ENCODE results near the gene ILDR2.
A peak's percentile ranks its signal among the peaks of the same experiment; 100 is the strongest.

Gene ILDR2

DNA sequence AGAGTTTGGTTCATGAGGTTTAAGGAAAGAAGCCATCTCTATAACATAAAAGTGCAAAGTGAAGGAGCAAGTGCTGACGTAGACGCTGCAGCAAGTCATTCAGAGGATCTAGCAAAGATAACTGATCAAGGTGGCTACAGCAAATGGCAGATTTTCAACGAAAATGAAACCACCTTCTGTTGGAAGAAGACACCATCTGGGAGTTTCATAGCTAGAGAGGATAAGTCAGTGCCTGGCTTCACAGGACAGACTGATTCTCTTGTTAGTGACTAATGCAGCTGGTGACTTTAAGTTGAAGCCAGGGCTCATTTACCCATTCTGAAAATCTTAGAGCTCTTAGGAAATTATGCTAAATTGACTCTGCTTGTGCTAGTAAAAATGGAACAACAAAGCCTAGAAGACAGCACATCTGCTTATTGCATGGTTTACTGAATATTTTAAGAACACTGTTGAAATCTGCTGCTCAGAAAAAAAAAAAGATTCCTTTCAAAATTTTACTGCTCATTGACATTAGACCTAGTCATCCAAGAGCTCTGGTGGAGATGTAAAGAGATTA, 24.2 kb upstream of the ILDR2 start:
- no peak overlapping the region for H3K27ac ChIP-seq (ENCODE audit: low read depth, low read length)

DNA sequence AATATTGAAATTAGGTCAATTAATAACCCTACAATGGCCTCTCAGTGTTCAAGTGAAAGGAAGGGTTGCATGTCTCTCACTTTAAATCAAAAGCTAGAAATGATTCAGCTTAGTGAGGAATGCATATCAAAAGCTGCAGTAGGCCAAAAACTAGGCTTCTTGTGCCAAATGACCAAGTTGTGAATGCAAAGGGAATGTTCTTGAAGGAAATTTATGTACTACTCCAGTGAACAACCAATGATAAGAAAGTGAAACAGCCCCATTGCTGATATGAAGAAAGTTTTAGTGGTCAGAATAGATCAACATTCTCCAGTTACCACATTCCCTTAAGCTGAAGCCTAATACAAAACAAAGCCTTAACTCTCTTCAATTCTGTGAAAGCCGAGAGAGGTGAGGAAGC, 23.7 kb upstream of the ILDR2 start:
- Histone ChIP-seq H3K4me3 (ENCODE audit: low read length) (no peak overlapping the region), H3K27ac (ENCODE audit: low read depth, low read length) (no peak overlapping the region), H3K36me3 (ENCODE audit: insufficient read depth, low read length) (no peaks in the 10 kb centered on the region), H3K4me1 (ENCODE audit: insufficient read depth, low read length) (0 out of 2 replicates have a peak, but pooled peaks cover 6% of the 10 kb centered on the region), H3K9ac (ENCODE audit: low read depth, low read length) (no peak overlapping the region), H3K27me3 (ENCODE audit: insufficient read depth, low read length) (no peaks in the 10 kb centered on the region), H3K9me3 (ENCODE audit: insufficient read depth, low read depth, low read length) (no peaks in the 10 kb centered on the region; the same call in 1 of the 2 replicates)
- WGBS = 100% methylated on average over 1 of the region's 1 CpG

More for the DNA sequence above, 24.2 kb upstream of the ILDR2 start:
- Histone ChIP-seq H3K36me3 (ENCODE audit: insufficient read depth, low read length) (no peaks in the 10 kb centered on the region), H3K4me3 (ENCODE audit: low read length) (no peak overlapping the region), H3K4me1 (ENCODE audit: insufficient read depth, low read length) (0 out of 2 replicates have a peak, but pooled peaks cover 6% of the 10 kb centered on the region), H3K27me3 (ENCODE audit: insufficient read depth, low read length) (no peaks in the 10 kb centered on the region), H3K9me3 (ENCODE audit: insufficient read depth, low read depth, low read length) (no peaks in the 10 kb centered on the region; the same call in 1 of the 2 replicates), H3K9ac (ENCODE audit: low read depth, low read length) (no peak overlapping the region)
- 61% methylated on average over 3 of the region's 3 CpGs for WGBS

DNA sequence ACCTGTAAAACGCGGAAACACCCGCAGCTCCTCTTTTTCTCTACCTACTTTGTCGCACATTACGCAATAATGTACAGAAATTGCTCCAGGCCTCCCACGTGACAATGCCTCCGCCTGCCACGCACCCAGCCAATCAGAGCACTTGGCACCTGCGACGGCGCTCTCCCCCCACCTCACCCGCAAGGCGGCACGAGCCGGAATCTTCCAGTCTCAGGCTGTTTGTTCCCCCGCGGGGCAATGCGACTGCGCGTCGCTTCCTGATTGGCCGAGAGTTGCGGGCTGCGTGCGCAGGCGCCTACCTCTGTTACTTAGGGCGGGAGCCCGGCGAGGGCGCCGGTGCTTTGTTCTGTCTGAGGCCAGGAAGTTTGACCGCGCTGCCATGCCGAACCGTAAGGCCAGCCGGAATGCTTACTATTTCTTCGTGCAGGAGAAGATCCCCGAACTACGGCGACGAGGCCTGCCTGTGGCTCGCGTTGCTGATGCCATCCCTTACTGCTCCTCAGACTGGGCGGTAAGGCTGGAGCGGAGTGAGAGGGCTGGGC, 13.7 kb upstream of the ILDR2 start, which contains the start of gene MAEL:
Gene MAEL, plus strand, starts transcription at position 307 of the 542 bp plus-strand sequence. Its CDS starts 73 bp downstream, at position 380.
- no peaks in the 10 kb centered on the region for H3K36me3 ChIP-seq (ENCODE audit: insufficient read depth, low read length)
- no peak within 1 kb of the TSS for H3K9ac ChIP-seq (ENCODE audit: low read depth, low read length)
- no peaks in the 10 kb centered on the region for H3K9me3 ChIP-seq (ENCODE audit: insufficient read depth, low read depth, low read length)
- no peak within 1 kb of the TSS for H3K27ac ChIP-seq (ENCODE audit: low read depth, low read length)
- 97% methylated on average over 45 of the region's 45 CpGs for WGBS
- H3K4me3 ChIP-seq (ENCODE audit: low read length) = no peak within 1 kb of the TSS
- no peaks in the 10 kb centered on the region for H3K4me1 ChIP-seq (ENCODE audit: insufficient read depth, low read length)
- no peaks in the 10 kb centered on the region for H3K27me3 ChIP-seq (ENCODE audit: insufficient read depth, low read length)

DNA sequence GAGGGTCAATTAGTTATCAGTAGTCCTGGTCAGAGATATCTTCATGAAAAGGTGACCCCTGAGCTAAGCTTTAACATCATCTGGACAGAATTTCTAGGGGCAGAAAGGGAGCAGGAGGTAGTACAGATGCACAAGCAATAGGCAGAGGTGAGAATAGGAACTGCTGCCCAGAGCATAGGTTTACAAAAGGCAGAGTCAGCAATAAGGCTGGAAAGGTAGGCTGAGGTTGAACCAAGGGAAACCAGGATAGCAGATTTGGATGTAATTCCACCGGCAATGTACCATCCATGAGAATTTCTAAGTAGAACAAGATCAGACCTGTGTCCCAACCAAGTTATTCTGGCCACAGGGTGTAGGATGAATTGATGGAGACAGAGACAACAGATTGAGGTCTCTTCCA, 6.2 kb upstream of the ILDR2 start:
- Histone ChIP-seq H3K9me3 (ENCODE audit: insufficient read depth, low read depth, low read length) (no peaks in the 10 kb centered on the region), H3K27ac (ENCODE audit: low read depth, low read length) (no peak overlapping the region), H3K4me1 (ENCODE audit: insufficient read depth, low read length) (no peaks in the 10 kb centered on the region), H3K9ac (ENCODE audit: low read depth, low read length) (no peak overlapping the region), H3K4me3 (ENCODE audit: low read length) (no peak overlapping the region), H3K27me3 (ENCODE audit: insufficient read depth, low read length) (peaks cover 30% of the 10 kb centered on the region), H3K36me3 (ENCODE audit: insufficient read depth, low read length) (no peaks in the 10 kb centered on the region)
- WGBS = 94% methylated on average over 1 of the region's 1 CpG

DNA sequence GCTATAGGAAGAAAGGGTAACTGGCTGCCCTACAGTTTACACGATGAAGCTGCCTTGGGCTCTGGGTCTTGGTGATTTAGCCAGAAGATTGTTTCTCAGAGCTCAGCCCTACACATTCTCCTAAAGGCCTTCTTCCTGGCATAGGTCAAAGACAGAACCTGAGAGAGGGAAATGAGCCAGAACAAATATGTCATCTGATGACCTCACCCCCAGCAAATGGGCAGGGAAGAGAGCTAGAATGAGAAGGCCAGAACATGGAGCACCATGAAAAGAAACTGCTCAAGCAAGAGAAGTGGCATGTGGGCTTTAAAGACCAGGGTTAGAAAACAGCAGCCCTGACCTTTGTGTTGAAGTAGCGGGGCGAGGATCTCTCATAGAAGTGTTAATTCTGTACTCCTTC, 5.5 kb upstream of the ILDR2 start:
- H3K27ac ChIP-seq (ENCODE audit: low read depth, low read length) = no peak overlapping the region
- no peaks in the 10 kb centered on the region for H3K4me1 ChIP-seq (ENCODE audit: insufficient read depth, low read length)
- H3K36me3 ChIP-seq (ENCODE audit: insufficient read depth, low read length) = no peaks in the 10 kb centered on the region
- 89% methylated on average over 3 of the region's 3 CpGs for WGBS
- no peak overlapping the region for H3K9ac ChIP-seq (ENCODE audit: low read depth, low read length)
- H3K9me3 ChIP-seq (ENCODE audit: insufficient read depth, low read depth, low read length) = no peaks in the 10 kb centered on the region
- H3K4me3 ChIP-seq (ENCODE audit: low read length) = no peak overlapping the region
- peaks cover 38% of the 10 kb centered on the region for H3K27me3 ChIP-seq (ENCODE audit: insufficient read depth, low read length)

DNA sequence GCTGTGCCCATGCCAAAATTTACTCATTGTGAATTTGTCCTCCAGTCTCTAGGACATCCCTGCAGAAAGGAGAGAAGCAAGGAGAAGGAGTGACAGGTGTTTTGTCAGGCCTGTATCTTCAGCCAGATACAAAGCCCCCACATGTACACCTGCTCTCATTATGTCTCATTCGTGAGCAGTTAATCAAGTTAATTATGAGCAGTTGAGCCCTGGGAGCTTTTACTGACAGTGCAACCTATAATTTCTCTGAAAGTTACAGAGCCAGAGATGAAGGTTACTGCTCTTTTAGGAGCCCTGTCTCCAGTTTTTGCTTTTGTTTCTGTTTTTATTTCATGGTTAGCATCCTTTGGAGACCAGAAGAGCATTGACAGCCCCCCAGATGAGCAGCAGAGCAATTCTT, 5.0 kb upstream of the ILDR2 start:
- 86% methylated on average over 1 of the region's 1 CpG for WGBS
- Histone ChIP-seq H3K27me3 (ENCODE audit: insufficient read depth, low read length) (peaks cover 42% of the 10 kb centered on the region), H3K4me1 (ENCODE audit: insufficient read depth, low read length) (no peaks in the 10 kb centered on the region)

DNA sequence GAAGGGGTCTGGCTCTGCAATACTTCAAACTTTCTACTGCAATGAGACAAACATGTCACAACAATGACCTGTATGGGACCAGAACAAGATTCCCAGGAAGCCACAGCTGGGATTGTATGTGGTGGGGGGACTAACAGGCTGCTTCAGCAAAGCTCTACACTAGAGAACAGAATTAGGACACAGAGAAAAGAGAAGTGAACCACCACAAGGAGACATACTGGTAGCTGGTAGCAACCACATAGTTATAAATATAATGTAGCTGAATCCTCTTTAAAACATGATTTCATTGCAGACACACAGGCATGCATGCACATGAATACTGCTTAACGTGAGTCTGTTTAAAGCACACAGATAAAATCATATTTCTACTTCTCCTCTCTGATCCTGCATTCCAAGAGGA, 3.5 kb upstream of the ILDR2 start:
- H3K27me3 ChIP-seq (ENCODE audit: insufficient read depth, low read length) = peaks cover 56% of the 10 kb centered on the region
- H3K27ac ChIP-seq (ENCODE audit: low read depth, low read length) = no peak overlapping the region
- H3K9me3 ChIP-seq (ENCODE audit: insufficient read depth, low read depth, low read length) = no peaks in the 10 kb centered on the region
- no peak overlapping the region for H3K9ac ChIP-seq (ENCODE audit: low read depth, low read length)
- H3K4me1 ChIP-seq (ENCODE audit: insufficient read depth, low read length) = peaks cover 7% of the 10 kb centered on the region; the same call in 1 of the 2 replicates
- WGBS = 87% methylated on average over 1 of the region's 1 CpG
- no peak overlapping the region for H3K4me3 ChIP-seq (ENCODE audit: low read length)
- H3K36me3 ChIP-seq (ENCODE audit: insufficient read depth, low read length) = no peaks in the 10 kb centered on the region

More for the DNA sequence above, 5.0 kb upstream of the ILDR2 start:
- Histone ChIP-seq H3K9me3 (ENCODE audit: insufficient read depth, low read depth, low read length) (no peaks in the 10 kb centered on the region), H3K36me3 (ENCODE audit: insufficient read depth, low read length) (no peaks in the 10 kb centered on the region), H3K9ac (ENCODE audit: low read depth, low read length) (no peak overlapping the region), H3K4me3 (ENCODE audit: low read length) (no peak overlapping the region), H3K27ac (ENCODE audit: low read depth, low read length) (no peak overlapping the region)

DNA sequence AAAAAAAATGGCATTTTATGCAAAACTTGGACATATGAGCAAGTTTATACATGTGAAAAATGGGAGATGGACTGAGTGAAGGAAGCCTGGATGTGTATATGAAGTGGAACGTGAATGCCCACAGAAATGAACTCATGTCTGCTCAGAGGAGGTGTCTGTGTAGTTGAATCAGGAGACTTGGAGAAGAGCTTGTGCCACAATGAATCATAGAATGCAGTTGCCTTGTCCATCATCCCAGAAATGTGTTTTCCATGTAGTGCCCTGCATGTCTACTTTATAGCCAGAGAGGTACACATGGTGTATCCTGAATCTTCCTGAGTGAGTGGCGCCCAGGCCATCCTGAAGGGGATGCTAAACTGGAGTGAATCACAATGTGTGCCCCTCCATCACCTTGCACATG, 2.6 kb upstream of the ILDR2 start:
- H3K36me3 ChIP-seq (ENCODE audit: insufficient read depth, low read length) = no peaks in the 10 kb centered on the region
- WGBS = 89% methylated on average over 2 of the region's 2 CpGs
- no peak overlapping the region for H3K9ac ChIP-seq (ENCODE audit: low read depth, low read length)
- H3K27me3 ChIP-seq (ENCODE audit: insufficient read depth, low read length) = peaks cover 65% of the 10 kb centered on the region
- H3K4me1 ChIP-seq (ENCODE audit: insufficient read depth, low read length) = peaks cover 11% of the 10 kb centered on the region
- no peak overlapping the region for H3K4me3 ChIP-seq (ENCODE audit: low read length)
- H3K9me3 ChIP-seq (ENCODE audit: insufficient read depth, low read depth, low read length) = no peaks in the 10 kb centered on the region
- no peak overlapping the region for H3K27ac ChIP-seq (ENCODE audit: low read depth, low read length)

DNA sequence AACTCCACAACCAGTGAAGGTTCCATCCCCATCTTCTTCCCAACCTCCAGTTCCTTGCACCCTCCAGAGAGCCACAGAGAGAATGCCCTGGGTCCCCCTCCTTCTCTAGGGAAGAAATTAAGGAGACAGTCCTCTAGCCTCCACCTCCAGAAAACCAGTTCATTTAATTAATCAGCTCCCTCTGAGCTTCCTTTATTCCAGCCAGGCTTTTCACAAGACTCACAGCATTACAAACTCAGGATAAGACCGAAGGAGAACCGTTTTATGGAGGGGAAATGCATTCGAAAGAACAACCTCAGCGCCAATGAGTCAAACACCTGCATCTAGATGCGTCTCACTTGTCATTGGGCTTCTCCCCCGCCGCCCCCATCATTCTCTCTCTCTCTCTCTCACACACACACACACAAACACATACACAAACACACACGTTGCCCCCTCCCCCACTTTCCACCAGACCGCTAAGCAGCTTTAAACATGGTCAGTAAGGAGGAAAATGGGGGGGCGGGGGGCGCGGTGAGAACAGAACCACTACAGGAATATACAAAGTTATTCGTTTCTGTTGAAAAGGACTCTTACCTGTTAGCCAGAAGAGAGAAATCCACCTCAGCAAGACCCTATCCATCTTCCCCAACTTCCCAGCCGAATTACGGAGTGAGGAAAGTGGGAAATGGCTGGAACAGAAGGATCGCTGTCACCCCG, 544 bp downstream of the ILDR2 start:
- no peak overlapping the region for H3K27ac ChIP-seq (ENCODE audit: low read depth, low read length)
- H3K9me3 ChIP-seq (ENCODE audit: insufficient read depth, low read depth, low read length) = no peaks in the 10 kb centered on the region
- 4% methylated on average over 12 of the region's 17 CpGs for WGBS
- H3K36me3 ChIP-seq (ENCODE audit: insufficient read depth, low read length) = no peaks in the 10 kb centered on the region
- H3K4me3 ChIP-seq (ENCODE audit: low read length) = peak overlapping the region; percentile 63
- H3K4me1 ChIP-seq (ENCODE audit: insufficient read depth, low read length) = peaks cover 23% of the 10 kb centered on the region
- H3K27me3 ChIP-seq (ENCODE audit: insufficient read depth, low read length) = peaks cover 81% of the 10 kb centered on the region
- H3K9ac ChIP-seq (ENCODE audit: low read depth, low read length) = no peak overlapping the region

DNA sequence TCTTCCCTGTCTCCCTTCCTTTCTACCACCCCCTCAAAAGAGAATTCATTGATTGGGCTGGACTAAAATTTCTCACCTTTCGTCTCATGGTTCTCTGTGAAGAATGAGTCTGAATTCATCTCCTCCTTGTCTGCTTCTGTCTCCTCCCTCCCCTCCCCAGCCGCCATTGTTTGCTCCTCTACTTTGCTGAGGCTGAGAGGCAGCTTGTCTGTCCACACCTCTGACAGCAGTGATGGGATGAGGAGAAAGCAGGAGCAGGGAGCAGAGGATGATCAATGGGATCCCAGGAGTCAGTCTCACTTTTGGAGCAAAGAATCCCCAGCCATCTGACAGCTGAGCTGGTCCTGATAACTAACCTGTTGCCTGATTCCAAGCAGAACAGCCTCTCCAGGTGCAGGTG, 2.5 kb downstream of the ILDR2 start:
- H3K9me3 ChIP-seq (ENCODE audit: insufficient read depth, low read depth, low read length) = no peaks in the 10 kb centered on the region
- no peak overlapping the region for H3K4me3 ChIP-seq (ENCODE audit: low read length)
- H3K27ac ChIP-seq (ENCODE audit: low read depth, low read length) = no peak overlapping the region
- no peak overlapping the region for H3K9ac ChIP-seq (ENCODE audit: low read depth, low read length)
- no peaks in the 10 kb centered on the region for H3K36me3 ChIP-seq (ENCODE audit: insufficient read depth, low read length)
- H3K27me3 ChIP-seq (ENCODE audit: insufficient read depth, low read length) = peaks cover 68% of the 10 kb centered on the region
- peaks cover 23% of the 10 kb centered on the region for H3K4me1 ChIP-seq (ENCODE audit: insufficient read depth, low read length)
- 80% methylated on average over 1 of the region's 2 CpGs for WGBS

DNA sequence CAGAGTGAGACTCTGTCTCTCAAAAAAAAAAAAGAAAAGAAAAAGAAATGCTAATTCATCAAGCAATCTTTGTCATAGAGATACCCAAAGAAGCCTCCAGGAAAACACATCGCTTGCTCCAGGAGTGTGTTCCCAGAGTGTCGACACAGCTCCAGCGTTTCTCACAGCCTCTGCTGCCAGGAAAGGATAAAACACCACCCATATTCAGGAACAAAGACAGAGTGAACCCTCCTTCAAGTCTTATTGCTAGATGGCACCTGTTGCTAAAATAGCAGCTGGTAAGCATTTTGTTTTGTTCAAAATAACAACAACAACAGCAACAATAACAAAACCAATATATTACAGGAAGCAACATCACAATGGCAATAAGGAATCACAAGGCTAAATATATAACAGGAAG, 3.1 kb downstream of the ILDR2 start:
- Histone ChIP-seq H3K27me3 (ENCODE audit: insufficient read depth, low read length) (peaks cover 62% of the 10 kb centered on the region), H3K4me3 (ENCODE audit: low read length) (no peak overlapping the region), H3K36me3 (ENCODE audit: insufficient read depth, low read length) (no peaks in the 10 kb centered on the region), H3K9me3 (ENCODE audit: insufficient read depth, low read depth, low read length) (no peaks in the 10 kb centered on the region), H3K9ac (ENCODE audit: low read depth, low read length) (no peak overlapping the region), H3K27ac (ENCODE audit: low read depth, low read length) (no peak overlapping the region), H3K4me1 (ENCODE audit: insufficient read depth, low read length) (peaks cover 23% of the 10 kb centered on the region)
- 76% methylated on average over 3 of the region's 3 CpGs for WGBS
